Measurements from ENCODE around the gene METAP2.

- no peak for TF ChIP-seq POLR2AphosphoS5 (IDR thresholded peaks at IDR 0.05; ENCODE audit: low read depth, low read length)
- TF ChIP-seq POLR2A (IDR thresholded peaks at IDR 0.05; ENCODE audit: low read depth, low read length): no peak
- no peak for TF ChIP-seq TAF1 (IDR thresholded peaks at IDR 0.05; ENCODE audit: low read depth, low read length)
- TF ChIP-seq POU2F2 (IDR thresholded peaks at IDR 0.05; ENCODE audit: low read depth, low read length): no peak
- no peak for TF ChIP-seq SPI1 (IDR thresholded peaks at IDR 0.05; ENCODE audit: low read depth, low read length)
Observed at GRCh38 chr12:95532851-95533250, 58.9 kb downstream of the METAP2 start.

Data from GM12891 (cell line).